ENCODE measurements around the gene SUPT20HL2. TPM values are rescaled to one million over a fixed set of nuclear protein-coding genes. Genes with fewer than 3 reads are reported as not detected.

SUPT20HL2 gene
- total and polyA plus RNA-seq, 2 donors (not counting 1 experiment from before 2014, with no cell fraction given): not detected

DNA sequence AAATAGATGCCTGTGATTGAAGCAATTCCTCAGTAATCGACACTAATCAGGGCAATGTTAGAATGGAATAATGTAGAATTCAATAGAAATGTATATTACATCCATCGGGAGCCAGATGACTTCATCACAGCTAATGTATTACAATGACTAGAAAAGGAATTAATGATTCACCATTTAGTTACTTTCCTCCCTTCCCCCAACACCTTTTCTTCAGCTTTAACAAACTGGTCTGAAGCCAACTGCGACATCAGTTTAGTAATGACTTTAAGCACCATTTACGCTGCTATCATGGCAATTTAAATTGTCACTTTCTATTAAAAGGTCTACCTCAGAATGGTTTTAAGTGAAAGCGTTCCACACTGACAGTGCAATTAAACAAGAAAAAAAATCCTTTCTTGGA is 45.1 kb downstream of the SUPT20HL2 start:
- H3K36me3 ChIP-seq (replicated peaks in 1 of 2; ENCODE audit: control extremely low read depth in 1 of 2, control insufficient read depth in 1 of 2, extremely low read depth in 1 of 2, insufficient read depth in 2 of 2, low read length in 1 of 2): no peaks in the 10 kb centered on the region
- DNase-seq (no peak), ATAC-seq (ENCODE audit: low read depth) (no peak)
- intact Hi-C loops (cut with micrococcal nuclease): no loop called here
- ChIA-PET CTCF (no interaction called here), POLR2A (no interaction called here)
- WGBS (ENCODE audit: insufficient coverage): 83% methylated on average over 2 of the region's 5 CpGs
- H3K9me3 ChIP-seq (ENCODE audit: control extremely low read depth in 1 of 3, control insufficient read depth in 2 of 3, insufficient read depth in 1 of 3, low read length in 2 of 3): peaks cover 0 to 2% (median 0%) of the 10 kb centered on the region in 3 donors
- H3K9me3 Mint-ChIP-seq (ENCODE audit: insufficient read depth): no peaks in the 10 kb centered on the region
- no peaks in the 10 kb centered on the region for H3K4me1 ChIP-seq (ENCODE audit: control insufficient read depth in 2 of 2, insufficient read depth in 2 of 2, low read length in 2 of 2)
- no peak overlapping the region for H2AFZ ChIP-seq (ENCODE audit: insufficient read depth, low read depth, low read length, poor library complexity, severe bottlenecking)
- no peak overlapping the region for H3K27ac ChIP-seq (ENCODE audit: low read length in 2 of 2)
- H3K27me3 Mint-ChIP-seq: peaks cover 2% of the 10 kb centered on the region
- H3K4me3 ChIP-seq (ENCODE audit: control extremely low read depth in 1 of 5, extremely low read depth in 1 of 5, insufficient read depth in 1 of 5, low read depth in 2 of 5, low read length in 4 of 5): no peak overlapping the region
- H3K4me1 Mint-ChIP-seq: no peaks in the 10 kb centered on the region
- no peak overlapping the region for H3K9ac ChIP-seq (ENCODE audit: low read length)
- H3K79me2 ChIP-seq (ENCODE audit: control insufficient read depth, insufficient read depth, low read length): no peaks in the 10 kb centered on the region
- H3K27me3 ChIP-seq (replicated peaks in 1 of 4; ENCODE audit: control extremely low read depth in 1 of 4, control insufficient read depth in 3 of 4, insufficient read depth in 4 of 4, low read length in 3 of 4): no peaks in the 10 kb centered on the region
- no peak overlapping the region for H3K27ac Mint-ChIP-seq
- H3K4me2 ChIP-seq (replicated peaks; ENCODE audit: low read depth, low read length, poor library complexity, severe bottlenecking): no peak overlapping the region
- H3K4me3 Mint-ChIP-seq: no peak overlapping the region
- TF ChIP-seq EZH2 (IDR thresholded peaks at IDR 0.05; ENCODE audit: borderline replicate concordance, insufficient read depth, low read depth, low read length, poor library complexity, severe bottlenecking): no peak
- TF ChIP-seq, protein P1, sequence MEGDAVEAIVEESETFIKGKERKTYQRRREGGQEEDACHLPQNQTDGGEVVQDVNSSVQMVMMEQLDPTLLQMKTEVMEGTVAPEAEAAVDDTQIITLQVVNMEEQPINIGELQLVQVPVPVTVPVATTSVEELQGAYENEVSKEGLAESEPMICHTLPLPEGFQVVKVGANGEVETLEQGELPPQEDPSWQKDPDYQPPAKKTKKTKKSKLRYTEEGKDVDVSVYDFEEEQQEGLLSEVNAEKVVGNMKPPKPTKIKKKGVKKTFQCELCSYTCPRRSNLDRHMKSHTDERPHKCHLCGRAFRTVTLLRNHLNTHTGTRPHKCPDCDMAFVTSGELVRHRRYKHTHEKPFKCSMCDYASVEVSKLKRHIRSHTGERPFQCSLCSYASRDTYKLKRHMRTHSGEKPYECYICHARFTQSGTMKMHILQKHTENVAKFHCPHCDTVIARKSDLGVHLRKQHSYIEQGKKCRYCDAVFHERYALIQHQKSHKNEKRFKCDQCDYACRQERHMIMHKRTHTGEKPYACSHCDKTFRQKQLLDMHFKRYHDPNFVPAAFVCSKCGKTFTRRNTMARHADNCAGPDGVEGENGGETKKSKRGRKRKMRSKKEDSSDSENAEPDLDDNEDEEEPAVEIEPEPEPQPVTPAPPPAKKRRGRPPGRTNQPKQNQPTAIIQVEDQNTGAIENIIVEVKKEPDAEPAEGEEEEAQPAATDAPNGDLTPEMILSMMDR (IDR thresholded peaks at IDR 0.05): no peak
- H4K20me1 ChIP-seq (ENCODE audit: control insufficient read depth, insufficient read depth, low read length, poor library complexity, severe bottlenecking): no peaks in the 10 kb centered on the region

DNA sequence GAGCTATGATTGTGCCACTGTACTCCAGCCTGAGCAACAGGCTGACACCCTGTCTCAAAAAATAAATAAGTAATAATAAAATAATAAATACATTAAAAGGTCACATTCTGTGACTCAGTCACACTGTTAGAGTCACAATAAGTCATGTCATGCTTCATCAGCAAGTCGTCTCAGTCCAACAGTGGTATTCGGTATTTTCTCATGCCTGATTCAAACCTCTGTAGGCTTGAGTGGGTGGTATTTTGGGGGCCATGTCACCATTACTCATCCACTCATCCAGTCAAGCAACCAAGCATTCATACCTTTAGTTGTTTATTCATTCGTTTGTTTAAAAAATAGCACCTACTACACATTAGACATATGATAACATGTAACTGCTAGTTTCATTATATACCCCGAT is 46.9 kb downstream of the SUPT20HL2 start:
- Histone ChIP-seq H2AFZ (ENCODE audit: insufficient read depth, low read depth, low read length, poor library complexity, severe bottlenecking) (no peak overlapping the region), H3K9me3 (ENCODE audit: control extremely low read depth in 1 of 3, control insufficient read depth in 2 of 3, insufficient read depth in 1 of 3, low read length in 2 of 3) (peaks cover 0 to 2% (median 0%) of the 10 kb centered on the region in 3 donors), H3K9ac (ENCODE audit: low read length) (no peak overlapping the region), H3K36me3 (replicated peaks in 1 of 2; ENCODE audit: control extremely low read depth in 1 of 2, control insufficient read depth in 1 of 2, extremely low read depth in 1 of 2, insufficient read depth in 2 of 2, low read length in 1 of 2) (no peaks in the 10 kb centered on the region), H3K4me3 (ENCODE audit: control extremely low read depth in 1 of 5, extremely low read depth in 1 of 5, insufficient read depth in 1 of 5, low read depth in 2 of 5, low read length in 4 of 5) (no peak overlapping the region), H3K27ac (ENCODE audit: low read length in 2 of 2) (no peak overlapping the region), H4K20me1 (ENCODE audit: control insufficient read depth, insufficient read depth, low read length, poor library complexity, severe bottlenecking) (no peaks in the 10 kb centered on the region), H3K4me1 (ENCODE audit: control insufficient read depth in 2 of 2, insufficient read depth in 2 of 2, low read length in 2 of 2) (no peaks in the 10 kb centered on the region), H3K27me3 (replicated peaks in 1 of 4; ENCODE audit: control extremely low read depth in 1 of 4, control insufficient read depth in 3 of 4, insufficient read depth in 4 of 4, low read length in 3 of 4) (no peaks in the 10 kb centered on the region), H3K4me2 (replicated peaks; ENCODE audit: low read depth, low read length, poor library complexity, severe bottlenecking) (no peak overlapping the region), H3K79me2 (ENCODE audit: control insufficient read depth, insufficient read depth, low read length) (no peaks in the 10 kb centered on the region)
- Mint-ChIP-seq H3K27me3 (peaks cover 2% of the 10 kb centered on the region), H3K9me3 (ENCODE audit: insufficient read depth) (no peaks in the 10 kb centered on the region), H3K4me1 (peaks cover 1% of the 10 kb centered on the region), H3K27ac (no peak overlapping the region), H3K4me3 (no peak overlapping the region)
- TF ChIP-seq, protein P1 (IDR thresholded peaks at IDR 0.05): no peak
- TF ChIP-seq EZH2 (IDR thresholded peaks at IDR 0.05; ENCODE audit: borderline replicate concordance, insufficient read depth, low read depth, low read length, poor library complexity, severe bottlenecking): no peak
- ATAC-seq (ENCODE audit: low read depth) (no peak), DNase-seq (no peak)
- ChIA-PET CTCF (no interaction called here), POLR2A (no interaction called here)
- intact Hi-C loops (cut with micrococcal nuclease): no loop called here
- no CpG with 5 or more reads among the region's 4 CpGs for WGBS (ENCODE audit: insufficient coverage)
